Epidermal melanocyte (primary cell): ENCODE results near the gene DGKI.
"Not testable (repeated sequence)": the region's sequence is repeated elsewhere in the genome, so short reads cannot be mapped to it uniquely, and the experiment has no call there.

Experiments
- DNase-seq: peaks from one replicate; pipeline ENCODE4 v3.0.0; 2011; ENCODE audit warnings: low spot score; ENCODE audit not compliant: insufficient read length

The DGKI gene

DNA sequence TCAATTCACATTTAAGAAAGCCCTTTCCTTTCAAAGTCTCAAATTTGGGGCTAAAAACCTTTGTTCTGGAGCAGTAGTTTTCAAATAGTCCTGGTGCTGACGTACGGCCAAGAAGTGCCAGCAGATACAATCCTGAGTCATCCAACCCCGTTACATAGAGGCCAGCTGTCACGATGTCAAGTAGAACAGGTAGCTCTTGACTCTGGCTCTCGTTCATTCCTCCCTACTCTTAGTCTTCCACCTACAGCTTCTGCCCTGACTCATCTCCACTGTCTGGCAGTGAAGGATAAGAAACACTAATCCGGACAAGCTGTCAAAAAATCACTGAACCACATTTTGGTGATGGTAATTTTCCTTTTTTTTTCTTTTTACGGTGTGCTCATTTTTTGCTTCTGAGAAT, 370.8 kb downstream of the DGKI start:
- DNase-seq, result no peak

DNA sequence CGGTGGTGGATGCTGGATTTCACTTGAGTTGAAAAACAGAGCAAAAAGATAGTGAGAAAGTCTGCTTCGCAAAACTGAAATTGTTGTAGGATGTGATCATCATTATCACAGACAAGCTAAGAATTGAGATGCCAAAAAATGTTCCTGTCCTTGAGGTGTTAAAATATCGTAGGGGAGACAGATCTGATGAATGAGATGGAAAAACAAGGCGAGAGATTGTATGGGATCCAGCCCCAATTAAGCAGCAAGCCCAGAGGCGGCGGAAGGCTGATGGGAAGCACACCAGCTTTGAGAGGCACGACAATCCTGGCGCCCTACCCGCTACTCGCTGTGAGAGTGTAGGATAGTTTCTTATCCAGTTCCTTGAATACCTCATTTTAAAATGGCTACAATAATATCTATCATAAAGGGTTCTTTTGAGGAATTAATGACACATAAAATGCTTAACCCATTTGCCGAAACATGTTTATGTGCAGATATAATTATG, 372.2 kb downstream of the DGKI start:
- no peak for DNase-seq

DNA sequence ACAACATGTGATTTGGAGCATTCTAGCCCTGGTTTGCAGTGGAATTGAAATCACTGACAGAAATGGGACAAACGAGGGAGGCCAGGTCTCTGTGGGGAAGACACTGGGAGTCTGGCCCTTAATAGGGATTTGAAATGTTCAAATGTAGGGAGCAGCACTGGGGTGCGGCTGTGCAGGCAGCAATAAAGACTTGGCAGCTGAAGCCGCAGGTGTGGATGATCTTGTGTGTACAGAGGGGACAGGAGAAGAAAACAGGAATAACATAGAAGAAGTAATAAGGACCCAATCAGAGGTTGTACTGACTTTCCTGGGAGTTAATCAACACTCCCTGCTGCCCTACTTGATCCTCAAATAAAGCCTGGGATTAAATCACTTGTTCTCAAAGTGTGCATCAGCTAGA, 375.6 kb downstream of the DGKI start:
- no peak for DNase-seq

DNA sequence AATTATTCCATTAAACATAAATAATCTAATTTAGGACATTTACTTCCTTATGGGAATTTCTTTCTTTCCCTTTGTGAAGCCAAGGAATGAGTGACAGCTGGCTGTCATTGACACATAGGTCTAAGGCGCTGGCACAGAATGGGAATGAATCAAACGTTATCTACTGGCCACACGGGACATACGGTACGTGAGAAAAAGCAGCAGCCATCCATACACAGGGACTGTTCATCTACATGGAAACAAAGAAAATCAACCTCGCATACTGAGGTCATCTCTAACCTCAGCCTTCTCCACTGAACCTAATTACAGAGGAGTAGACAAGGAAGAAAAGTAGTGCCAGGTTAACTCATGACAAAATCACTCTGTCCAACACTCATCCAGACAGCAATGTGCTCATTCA, 376.9 kb downstream of the DGKI start:
- no peak for DNase-seq

GRCh38 chr7:137469191-137469811, 377.5 kb downstream of the DGKI start:
- DNase-seq, result no peak

GRCh38 chr7:137462847-137463246, 383.9 kb downstream of the DGKI start:
- no peak for DNase-seq

DNA sequence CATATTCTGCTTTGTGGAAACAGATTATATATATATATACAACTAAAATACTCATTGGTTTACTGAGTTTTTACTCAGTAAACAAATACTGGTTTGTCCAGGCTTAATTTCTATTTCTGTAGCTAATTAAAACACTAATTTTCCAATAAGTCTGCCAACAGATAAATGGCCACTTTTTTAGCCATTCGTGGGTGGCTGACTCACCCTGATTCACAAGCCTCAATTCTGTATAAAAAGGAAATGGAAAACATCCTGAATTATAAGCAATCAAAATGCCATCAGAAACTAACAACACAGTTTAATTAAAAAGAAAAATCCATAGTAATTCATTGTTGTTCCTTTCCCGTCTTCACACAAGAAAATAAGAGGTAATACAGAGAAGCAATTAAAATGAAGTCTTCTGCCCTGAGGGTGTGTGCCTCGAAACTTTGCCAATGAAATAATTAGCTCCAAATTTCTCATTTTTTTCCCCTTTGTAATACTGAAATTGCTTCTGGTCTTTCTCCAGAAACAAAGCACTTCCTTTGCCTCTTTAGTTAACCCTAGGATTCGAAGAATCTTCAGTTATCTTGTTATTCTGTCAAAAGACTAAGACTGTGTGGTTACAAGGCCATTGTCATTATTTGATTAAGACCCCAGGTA, 384.6 kb downstream of the DGKI start:
- DNase-seq, result no peak

- DNase-seq, result no peak
Measured at GRCh38 chr7:137458399-137458798, 388.4 kb downstream of the DGKI start.

DNA sequence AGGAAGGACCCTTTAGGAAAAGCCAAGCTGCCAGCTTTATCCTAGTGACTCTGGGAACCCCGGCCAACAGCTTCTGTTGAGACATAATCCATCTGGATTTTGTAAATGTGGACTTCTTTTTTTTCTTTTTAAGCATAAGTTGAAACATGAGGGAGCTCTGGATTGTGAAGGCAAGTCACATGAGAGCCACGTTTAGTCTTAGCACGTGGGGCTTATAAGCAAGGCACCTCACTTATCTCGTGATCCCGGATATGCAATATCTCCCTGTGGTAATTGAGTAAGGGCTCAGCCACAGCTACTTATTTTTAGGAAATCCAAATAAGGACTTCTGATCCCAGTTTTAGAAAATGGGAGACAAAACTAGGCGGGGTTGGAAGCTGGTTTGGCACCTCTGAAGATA, 392.0 kb downstream of the DGKI start:
- DNase-seq, result peak; percentile 24

DNA sequence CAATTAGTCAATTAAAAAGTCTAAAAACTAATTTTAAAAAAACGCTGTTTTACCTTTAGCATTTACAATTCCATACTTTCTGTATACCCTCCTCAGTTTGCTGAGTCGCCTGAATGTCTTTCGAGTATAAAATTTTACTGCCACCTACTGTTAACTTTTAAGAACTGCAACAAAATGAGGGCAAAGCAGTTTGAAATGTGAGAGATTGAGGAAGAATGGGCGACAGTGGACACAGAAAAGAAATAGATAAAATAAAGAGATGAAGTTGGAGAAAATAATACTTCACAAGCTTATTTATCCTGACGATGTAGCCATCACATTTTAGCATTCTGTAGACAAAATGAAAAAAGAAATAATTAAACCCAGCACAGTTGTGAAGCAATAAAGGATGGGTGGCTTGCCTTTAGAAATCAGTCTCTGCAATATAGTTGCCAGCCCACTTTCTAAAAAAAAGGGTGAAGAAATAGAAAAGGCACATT, 392.5 kb downstream of the DGKI start:
- peak; percentile 40 for DNase-seq

DNA sequence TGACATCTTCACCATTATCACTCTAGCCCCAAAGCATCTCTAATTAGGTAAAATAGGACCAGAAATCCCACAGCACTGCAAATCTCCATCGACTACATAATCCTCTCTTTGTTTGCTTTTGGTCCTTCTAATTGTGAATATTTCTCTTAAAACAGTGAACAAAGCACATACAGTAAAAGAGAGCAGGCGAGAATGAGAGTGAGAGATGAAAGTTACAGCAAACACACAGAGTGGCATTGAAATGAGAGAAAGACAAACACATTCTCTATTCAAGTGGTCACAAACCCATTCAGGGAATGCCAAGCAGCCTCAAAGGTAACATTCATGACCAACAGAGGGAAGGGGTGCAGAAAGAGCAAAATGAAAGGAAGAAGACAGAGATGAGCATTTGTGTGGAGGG, 393.4 kb downstream of the DGKI start:
- DNase-seq, result no peak

- DNase-seq, result no peak
Measured at GRCh38 chr7:137449016-137449415, 397.8 kb downstream of the DGKI start.

- DNase-seq, result not testable (repeated sequence)
Measured at GRCh38 chr7:137448572-137448971, 398.2 kb downstream of the DGKI start.

GRCh38 chr7:137446025-137446424, 400.7 kb downstream of the DGKI start:
- no peak for DNase-seq

GRCh38 chr7:137445268-137445667, 401.5 kb downstream of the DGKI start:
- no peak for DNase-seq

DNA sequence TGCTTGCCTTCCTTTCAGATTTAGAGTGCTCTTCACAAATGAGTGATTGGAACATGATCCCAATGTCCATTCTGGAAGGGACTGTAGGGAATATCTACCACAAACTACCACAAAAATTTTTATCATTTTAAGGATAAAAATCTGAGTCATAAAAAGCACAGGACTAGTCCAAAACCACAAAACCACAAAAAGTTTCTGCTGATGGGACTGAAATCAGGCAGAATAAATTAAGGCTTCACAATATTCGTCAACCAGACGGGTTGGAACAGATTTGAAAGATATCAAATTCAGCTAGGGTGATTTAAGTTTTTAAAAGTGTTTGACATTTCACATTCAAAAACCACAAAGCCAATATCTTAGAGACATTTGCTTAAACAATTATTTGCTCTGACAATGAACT, 403.2 kb downstream of the DGKI start:
- DNase-seq, result no peak

DNA sequence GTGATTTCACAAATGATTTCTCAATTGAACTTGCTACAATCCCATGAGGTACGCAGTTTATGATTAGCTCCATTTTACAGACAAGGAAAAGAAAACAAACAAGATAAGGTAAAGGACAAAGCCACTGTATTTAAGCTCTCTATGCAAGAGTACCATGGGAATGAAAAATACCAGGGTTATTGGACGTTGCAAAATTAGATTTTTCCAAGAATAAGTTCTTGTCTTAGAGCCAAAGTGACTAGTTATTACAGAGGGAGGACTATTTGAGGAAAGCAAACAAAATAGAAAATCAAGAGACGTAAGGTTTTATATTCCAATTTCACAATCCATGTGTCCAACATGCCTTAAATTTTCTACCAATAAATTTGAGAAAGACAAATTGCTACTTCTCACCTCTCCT, 405.3 kb downstream of the DGKI start:
- no peak for DNase-seq

- no peak for DNase-seq
Measured at GRCh38 chr7:137439829-137440825, 406.6 kb downstream of the DGKI start.

GRCh38 chr7:137434946-137435345, 411.8 kb downstream of the DGKI start:
- DNase-seq, result no peak

GRCh38 chr7:137434530-137434929, 412.2 kb downstream of the DGKI start:
- DNase-seq, result no peak

- no peak for DNase-seq
Measured at GRCh38 chr7:137423321-137423720, 423.5 kb downstream of the DGKI start.

- no peak for DNase-seq
Measured at GRCh38 chr7:137421366-137421765, 425.4 kb downstream of the DGKI start.
